ENCODE measurements around the gene C1orf226.

- TF ChIP-seq CTCF (conservative IDR thresholded peaks at IDR 0.05; ENCODE audit: low read depth, low read length) (no peak), EZH2 (IDR thresholded peaks at IDR 0.05; ENCODE audit: low read length, unreplicated experiment) (no peak), EZH2phosphoT487 (IDR thresholded peaks at IDR 0.05; ENCODE audit: borderline replicate concordance, low read length) (no peak)
Observed at GRCh38 chr1:162386292-162387225, 5.0 kb downstream of the C1orf226 start.

Data from PC-3 (cell line).